ENCODE data around the gene TPP2. TPM values are rescaled to one million over a fixed set of nuclear protein-coding genes. Genes with fewer than 3 reads are reported as not detected.

Gene TPP2
- total RNA-seq, 1 experiment from 2014 or later, result 35.1 TPM

- H3K27ac ChIP-seq, result no peak overlapping the region
- no peaks in the 10 kb centered on the region for H3K9me2 ChIP-seq (ENCODE audit: insufficient read depth)
- no TSS peak for BruUV-seq (replicated peaks)
- no peaks in the 10 kb centered on the region for H3K9me3 ChIP-seq (ENCODE audit: insufficient read depth, low read depth)
- H3K4me2 ChIP-seq, result no peak overlapping the region
- H3K27me3 ChIP-seq (ENCODE audit: insufficient read depth, low read depth), result no peaks in the 10 kb centered on the region
- POLR2A ChIA-PET (ENCODE audit: unreplicated experiment), result no interaction called here
- H3K4me1 ChIP-seq (replicated peaks; ENCODE audit: insufficient read depth), result no peaks in the 10 kb centered on the region
- H3K4me3 ChIP-seq, result no peak overlapping the region
- no peaks in the 10 kb centered on the region for H3K79me2 ChIP-seq (ENCODE audit: low read depth)
- peaks cover 7% of the 10 kb centered on the region; the same call in 1 of the 2 replicates for H3F3A ChIP-seq (ENCODE audit: insufficient read depth, low read depth)
- no peak overlapping the region for H2AFZ ChIP-seq
- TF ChIP-seq EZH2 (IDR thresholded peaks at IDR 0.05; ENCODE audit: low read depth), result no peak
- no peak for TF ChIP-seq CTCF (conservative IDR thresholded peaks at IDR 0.05)
- H3K36me3 ChIP-seq (ENCODE audit: low read depth), result peaks cover 25% of the 10 kb centered on the region; the same call in 1 of the 2 replicates
- CTCF ChIA-PET, result no interaction called here
- no peak for DNase-seq
- intact Hi-C loops (cut with micrococcal nuclease; ENCODE audit: unreplicated experiment), result no loop called here
- no peaks in the 10 kb centered on the region for H4K20me1 ChIP-seq (ENCODE audit: insufficient read depth)
Observed at GRCh38 chr13:102678339-102679107, 81.7 kb downstream of the TPP2 start.

GRCh38 chr13:102679449-102680132 lies 82.8 kb downstream of the TPP2 start:
- no peak overlapping the region for H3K4me2 ChIP-seq
- H3K4me3 ChIP-seq, result no peak overlapping the region
- no peaks in the 10 kb centered on the region for H3K79me2 ChIP-seq (ENCODE audit: low read depth)
- H3K27me3 ChIP-seq (ENCODE audit: insufficient read depth, low read depth), result no peaks in the 10 kb centered on the region
- ChIA-PET POLR2A (ENCODE audit: unreplicated experiment) (no interaction called here), CTCF (no interaction called here)
- DNase-seq, result no peak
- no peaks in the 10 kb centered on the region for H3K9me3 ChIP-seq (ENCODE audit: insufficient read depth, low read depth)
- 0 out of 2 replicates have a peak, but pooled peaks cover 16% of the 10 kb centered on the region for H3K36me3 ChIP-seq (ENCODE audit: low read depth)
- no peaks in the 10 kb centered on the region for H3K9me2 ChIP-seq (ENCODE audit: insufficient read depth)
- no peak for TF ChIP-seq CTCF (conservative IDR thresholded peaks at IDR 0.05)
- TF ChIP-seq EZH2 (IDR thresholded peaks at IDR 0.05; ENCODE audit: low read depth), result no peak
- H3F3A ChIP-seq (ENCODE audit: insufficient read depth, low read depth), result peaks cover 7% of the 10 kb centered on the region; the same call in 1 of the 2 replicates
- intact Hi-C loops (cut with micrococcal nuclease; ENCODE audit: unreplicated experiment), result no loop called here
- H2AFZ ChIP-seq, result no peak overlapping the region
- H3K27ac ChIP-seq, result no peak overlapping the region
- H4K20me1 ChIP-seq (ENCODE audit: insufficient read depth), result no peaks in the 10 kb centered on the region
- BruUV-seq (replicated peaks), result no TSS peak
- H3K4me1 ChIP-seq (replicated peaks; ENCODE audit: insufficient read depth), result no peaks in the 10 kb centered on the region

GRCh38 chr13:102680133-102680717 lies 83.4 kb downstream of the TPP2 start:
- H2AFZ ChIP-seq, result no peak overlapping the region
- ChIA-PET CTCF (no interaction called here), POLR2A (ENCODE audit: unreplicated experiment) (no interaction called here)
- H3K36me3 ChIP-seq (ENCODE audit: low read depth), result 0 out of 2 replicates have a peak, but pooled peaks cover 9% of the 10 kb centered on the region
- H3K4me2 ChIP-seq, result no peak overlapping the region
- no peaks in the 10 kb centered on the region for H3K9me3 ChIP-seq (ENCODE audit: insufficient read depth, low read depth)
- no TSS peak for BruUV-seq (replicated peaks)
- no peaks in the 10 kb centered on the region for H3K79me2 ChIP-seq (ENCODE audit: low read depth)
- no peaks in the 10 kb centered on the region for H3K4me1 ChIP-seq (replicated peaks; ENCODE audit: insufficient read depth)
- intact Hi-C loops (cut with micrococcal nuclease; ENCODE audit: unreplicated experiment), result no loop called here
- peaks cover 7% of the 10 kb centered on the region; the same call in 1 of the 2 replicates for H3F3A ChIP-seq (ENCODE audit: insufficient read depth, low read depth)
- no peak overlapping the region for H3K27ac ChIP-seq
- DNase-seq, result no peak
- H3K4me3 ChIP-seq, result no peak overlapping the region
- no peaks in the 10 kb centered on the region for H4K20me1 ChIP-seq (ENCODE audit: insufficient read depth)
- no peaks in the 10 kb centered on the region for H3K27me3 ChIP-seq (ENCODE audit: insufficient read depth, low read depth)
- no peaks in the 10 kb centered on the region for H3K9me2 ChIP-seq (ENCODE audit: insufficient read depth)
- TF ChIP-seq CTCF (conservative IDR thresholded peaks at IDR 0.05) (no peak), EZH2 (IDR thresholded peaks at IDR 0.05; ENCODE audit: low read depth) (no peak)
